Lower lobe of right lung (tissue), 2 donors: ENCODE results near the gene ANXA10. TPM values are rescaled to one million over a fixed set of nuclear protein-coding genes. Genes with fewer than 3 reads are reported as not detected.
"Not testable (repeated sequence)": the region's sequence is repeated elsewhere in the genome, so short reads cannot be mapped to it uniquely, and the experiment has no call there.

Source experiments
- ATAC-seq, 2 donors: fragments of 200-7000 bp; cut with Tn5 transposase; one replicate each; pipeline ENCODE4 v1.9.1; 2020 to 2022; ENCODE audit warnings: mild to moderate bottlenecking in 2 of 2, moderate library complexity in 2 of 2
- DNase-seq: peaks from one replicate; pipeline ENCODE4 v3.0.0-alpha.2; 2020
- H3K27ac ChIP-seq: fragments of 200-600 bp; one replicate; pipeline ENCODE4 v1.8.0; 2022
- H3K27me3 ChIP-seq: fragments of 200-600 bp; one replicate; pipeline ENCODE4 v1.8.0; 2022; ENCODE audit warnings: low read depth
- H3K36me3 ChIP-seq: fragments of 200-600 bp; one replicate; pipeline ENCODE4 v1.8.0; 2022; ENCODE audit warnings: mild to moderate bottlenecking
- H3K4me1 ChIP-seq: fragments of 200-600 bp; one replicate; pipeline ENCODE4 v1.8.0; 2022
- H3K4me3 ChIP-seq: fragments of 200-600 bp; one replicate; pipeline ENCODE4 v1.8.0; 2022; ENCODE audit warnings: mild to moderate bottlenecking
- H3K9me3 ChIP-seq: fragments of 200-600 bp; one replicate; pipeline ENCODE4 v1.8.0; 2022
- intact Hi-C: fragments of 100-400 bp; cut with DNase I; formaldehyde crosslinking; loops from one replicate; pipeline ENCODE4 v1.11.0; 2022
- total RNA-seq: library from RNA; stranded (reverse); fragmentation: NEBNext Ultra II Directional; extraction: Animal tissue kit (Norgen Biotek cat#: 25700); gene quantifications from one replicate; pipeline ENCODE4 v1.2.1, GENCODE V29; 2021
- TF ChIP-seq, protein P1 (sequence below): fragments of 200-600 bp; IDR thresholded peaks from one replicate; pipeline ENCODE4 v1.8.0; 2022; ENCODE audit warnings: antibody characterized with exemption, mild to moderate bottlenecking
- donor health status: DM: no; HTN: yes; CAD: no; lungs with severe emphysema.

Gene ANXA10
- total RNA-seq, 1 donor from 2014 or later = not detected

DNA sequence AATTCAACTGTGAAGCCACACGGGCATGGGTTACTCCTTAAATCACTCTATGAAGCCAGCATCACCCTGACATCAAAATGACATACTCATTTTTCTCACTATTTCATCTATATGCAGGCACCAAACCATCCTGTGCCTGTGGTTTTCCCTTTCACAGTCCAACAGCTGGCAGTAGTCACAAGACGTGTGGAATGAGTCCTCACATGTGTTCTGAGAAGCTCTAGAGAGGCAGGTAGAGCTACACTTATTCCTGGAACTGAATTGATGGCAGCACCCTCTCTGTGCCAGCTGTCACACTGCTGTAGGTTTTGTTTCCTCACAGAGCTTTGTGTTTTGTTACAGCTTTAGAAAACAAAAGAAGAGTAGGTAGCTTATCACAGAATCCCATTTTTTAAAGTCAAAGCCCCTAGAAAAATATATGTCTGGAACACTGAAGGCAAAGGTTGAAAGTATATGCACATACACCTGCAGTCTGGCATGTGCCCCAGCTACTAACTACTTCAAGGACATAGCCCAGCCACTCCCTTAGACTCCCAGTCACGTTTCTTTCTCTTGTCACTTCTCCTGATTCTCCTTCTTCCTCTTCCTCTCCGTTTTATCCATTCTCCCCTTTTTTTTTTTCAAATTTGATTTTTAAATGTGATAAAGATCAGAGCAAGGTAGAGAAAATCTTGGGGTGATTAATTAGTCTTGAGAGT lies 107.1 kb downstream of the ANXA10 start:
- TF ChIP-seq, protein P1, sequence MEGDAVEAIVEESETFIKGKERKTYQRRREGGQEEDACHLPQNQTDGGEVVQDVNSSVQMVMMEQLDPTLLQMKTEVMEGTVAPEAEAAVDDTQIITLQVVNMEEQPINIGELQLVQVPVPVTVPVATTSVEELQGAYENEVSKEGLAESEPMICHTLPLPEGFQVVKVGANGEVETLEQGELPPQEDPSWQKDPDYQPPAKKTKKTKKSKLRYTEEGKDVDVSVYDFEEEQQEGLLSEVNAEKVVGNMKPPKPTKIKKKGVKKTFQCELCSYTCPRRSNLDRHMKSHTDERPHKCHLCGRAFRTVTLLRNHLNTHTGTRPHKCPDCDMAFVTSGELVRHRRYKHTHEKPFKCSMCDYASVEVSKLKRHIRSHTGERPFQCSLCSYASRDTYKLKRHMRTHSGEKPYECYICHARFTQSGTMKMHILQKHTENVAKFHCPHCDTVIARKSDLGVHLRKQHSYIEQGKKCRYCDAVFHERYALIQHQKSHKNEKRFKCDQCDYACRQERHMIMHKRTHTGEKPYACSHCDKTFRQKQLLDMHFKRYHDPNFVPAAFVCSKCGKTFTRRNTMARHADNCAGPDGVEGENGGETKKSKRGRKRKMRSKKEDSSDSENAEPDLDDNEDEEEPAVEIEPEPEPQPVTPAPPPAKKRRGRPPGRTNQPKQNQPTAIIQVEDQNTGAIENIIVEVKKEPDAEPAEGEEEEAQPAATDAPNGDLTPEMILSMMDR = no peak
- Histone ChIP-seq H3K27ac (no peak overlapping the region), H3K27me3 (no peaks in the 10 kb centered on the region), H3K4me1 (no peaks in the 10 kb centered on the region), H3K4me3 (no peak overlapping the region), H3K36me3 (no peaks in the 10 kb centered on the region), H3K9me3 (peaks cover 17% of the 10 kb centered on the region)
- ATAC-seq (no peak), DNase-seq (no peak)
- intact Hi-C loops = no loop called here

DNA sequence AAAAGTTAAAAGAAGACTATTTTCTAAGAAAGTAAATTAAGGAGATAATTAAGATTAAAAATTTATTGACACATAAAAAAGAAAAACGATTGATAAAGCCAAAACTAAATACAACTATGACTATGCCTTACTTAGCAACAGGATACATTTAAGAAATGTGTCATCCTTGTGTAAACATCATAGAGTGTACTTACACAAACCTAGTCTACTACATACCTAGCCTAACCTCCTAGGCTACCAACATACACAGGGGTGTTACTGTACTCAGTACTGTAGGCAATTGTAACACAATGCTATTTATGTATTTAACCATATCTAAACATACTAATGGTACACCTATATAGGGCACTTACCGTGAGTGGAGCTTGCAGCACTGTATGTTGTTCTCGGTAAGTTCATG lies 108.3 kb downstream of the ANXA10 start:
- TF ChIP-seq, protein P1 = no peak
- no peak overlapping the region for H3K27ac ChIP-seq
- no peaks in the 10 kb centered on the region for H3K36me3 ChIP-seq
- peaks cover 17% of the 10 kb centered on the region for H3K9me3 ChIP-seq
- H3K27me3 ChIP-seq = no peaks in the 10 kb centered on the region
- DNase-seq = no peak
- no peaks in the 10 kb centered on the region for H3K4me1 ChIP-seq
- ATAC-seq = no peak
- intact Hi-C loops = no loop called here
- no peak overlapping the region for H3K4me3 ChIP-seq

DNA sequence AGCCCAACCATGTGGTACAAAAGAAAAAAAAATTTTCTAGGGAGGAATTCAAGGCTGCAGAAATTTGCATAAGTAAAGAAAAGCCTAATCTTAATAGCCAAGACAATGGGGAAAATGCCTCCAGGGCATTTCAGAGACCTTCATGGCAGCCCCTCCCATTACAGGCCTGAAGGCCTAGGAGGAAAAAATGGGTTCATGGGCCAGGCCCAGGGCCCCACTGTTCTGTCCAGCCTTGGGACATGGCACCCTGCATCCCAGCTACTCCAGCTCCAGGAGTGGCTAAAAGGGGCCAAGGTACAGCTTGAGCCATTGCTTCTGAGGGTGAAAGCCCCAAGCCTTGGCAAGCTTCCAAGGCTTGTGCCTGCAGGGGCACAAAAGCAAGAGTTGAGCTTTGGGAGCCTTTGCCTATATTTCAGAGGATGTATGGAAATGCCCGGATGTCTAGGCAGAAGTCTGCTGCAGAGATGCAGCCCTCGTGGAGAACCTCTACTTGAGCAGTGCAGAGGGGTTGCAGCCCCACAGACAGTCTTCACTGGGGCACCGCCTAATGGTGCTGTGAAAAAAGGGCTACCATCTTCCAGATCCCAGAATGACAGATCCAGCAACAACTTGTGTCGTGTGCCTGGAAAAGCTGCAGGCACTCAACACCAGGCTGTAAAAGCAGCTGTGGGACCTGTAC lies 111.0 kb downstream of the ANXA10 start:
- H3K9me3 ChIP-seq = peaks cover 17% of the 10 kb centered on the region
- DNase-seq = no peak
- no peak overlapping the region for H3K4me3 ChIP-seq
- no peak for ATAC-seq
- intact Hi-C loops = no loop called here
- TF ChIP-seq, protein P1 = no peak
- H3K36me3 ChIP-seq = no peaks in the 10 kb centered on the region
- H3K27me3 ChIP-seq = no peaks in the 10 kb centered on the region
- H3K27ac ChIP-seq = no peak overlapping the region
- no peaks in the 10 kb centered on the region for H3K4me1 ChIP-seq

DNA sequence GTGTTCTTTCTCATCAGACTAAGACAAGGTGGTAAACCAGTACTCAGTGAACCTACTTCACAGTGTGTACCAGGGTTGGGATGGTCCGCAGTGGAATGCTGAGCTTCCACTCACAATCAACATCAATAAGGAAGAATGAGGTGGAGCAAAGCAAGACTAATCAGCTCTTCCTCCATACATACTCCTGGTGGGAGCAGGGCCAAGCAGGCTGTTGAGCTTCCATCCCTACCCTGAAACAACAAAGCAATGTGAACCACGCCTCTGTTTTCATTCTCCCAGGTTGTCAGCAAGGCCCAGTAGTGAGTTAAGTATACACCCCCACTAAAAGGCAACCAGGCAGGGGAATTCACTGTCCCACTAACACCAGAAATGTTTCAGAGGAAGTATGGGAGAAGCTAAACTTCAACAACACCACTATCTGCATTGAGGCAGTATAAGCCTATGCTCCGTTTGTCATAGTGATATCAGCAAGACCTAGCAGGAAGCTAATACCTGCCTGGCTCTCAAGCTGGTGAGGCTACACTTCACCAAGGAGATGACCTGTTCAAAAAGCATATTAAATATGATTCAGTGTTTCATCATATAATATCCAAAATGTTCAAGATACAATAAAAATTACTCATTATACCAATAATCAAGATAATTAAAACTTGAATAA lies 116.7 kb downstream of the ANXA10 start:
- DNase-seq = no peak

DNA sequence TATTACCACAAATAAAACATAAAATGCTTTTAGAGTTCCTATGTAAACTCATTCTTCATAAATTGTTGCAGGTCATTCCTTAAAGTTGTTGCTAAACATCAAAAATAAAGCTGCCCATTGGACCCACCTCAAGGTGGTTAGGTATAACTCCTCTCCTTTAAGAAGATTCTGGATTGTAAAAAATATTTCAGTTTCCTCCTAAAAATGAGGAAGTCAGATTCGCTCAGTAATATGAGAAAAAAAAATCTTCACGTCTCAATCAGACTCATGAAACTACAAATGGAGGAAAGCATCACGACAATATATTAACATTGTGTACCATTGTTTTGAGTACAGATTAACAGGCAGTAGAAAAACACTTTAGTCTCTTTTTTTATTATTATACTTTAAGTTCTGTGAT lies 120.3 kb downstream of the ANXA10 start:
- Histone ChIP-seq H3K4me3 (no peak overlapping the region), H3K27me3 (no peaks in the 10 kb centered on the region), H3K27ac (no peak overlapping the region), H3K9me3 (no peaks in the 10 kb centered on the region), H3K4me1 (no peaks in the 10 kb centered on the region), H3K36me3 (peaks cover 12% of the 10 kb centered on the region)
- DNase-seq (no peak), ATAC-seq (no peak)
- TF ChIP-seq, protein P1 = no peak
- intact Hi-C loops = no loop called here

More for the DNA sequence above, 116.7 kb downstream of the ANXA10 start:
- intact Hi-C loops = no loop called here
- H3K27ac ChIP-seq = no peak overlapping the region
- no peak overlapping the region for H3K4me3 ChIP-seq
- no peaks in the 10 kb centered on the region for H3K4me1 ChIP-seq
- TF ChIP-seq, protein P1 = no peak
- H3K36me3 ChIP-seq = no peaks in the 10 kb centered on the region
- peaks cover under 1% of the 10 kb centered on the region for H3K9me3 ChIP-seq
- no peaks in the 10 kb centered on the region for H3K27me3 ChIP-seq
- ATAC-seq = no peak

DNA sequence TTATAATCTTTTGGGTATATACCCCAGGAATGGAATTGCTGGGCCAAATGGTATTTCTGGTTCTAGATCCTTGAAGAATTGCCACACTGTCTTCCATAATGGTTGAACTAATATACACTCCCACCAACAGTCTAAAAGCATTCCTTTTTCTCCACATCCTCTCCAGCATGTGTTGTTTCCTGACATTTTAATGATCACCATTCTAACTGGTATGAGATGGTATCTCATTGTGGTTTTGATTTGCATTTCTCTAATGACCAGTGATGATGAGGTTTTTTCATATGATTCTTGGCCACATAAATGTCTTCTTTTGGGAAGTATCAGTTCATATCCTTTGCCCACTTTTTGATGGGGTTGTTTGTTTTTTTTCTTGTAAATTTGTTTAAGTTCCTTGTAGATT lies 121.2 kb downstream of the ANXA10 start:
- H3K27ac ChIP-seq, H3K4me3 ChIP-seq, H3K27me3 ChIP-seq, ATAC-seq, H3K4me1 ChIP-seq, intact Hi-C loops, H3K9me3 ChIP-seq, DNase-seq: not testable (repeated sequence)
- H3K36me3 ChIP-seq = peaks cover 17% of the 10 kb centered on the region
